ENCODE measurements around the gene ASB12.

Gene ASB12

DNA sequence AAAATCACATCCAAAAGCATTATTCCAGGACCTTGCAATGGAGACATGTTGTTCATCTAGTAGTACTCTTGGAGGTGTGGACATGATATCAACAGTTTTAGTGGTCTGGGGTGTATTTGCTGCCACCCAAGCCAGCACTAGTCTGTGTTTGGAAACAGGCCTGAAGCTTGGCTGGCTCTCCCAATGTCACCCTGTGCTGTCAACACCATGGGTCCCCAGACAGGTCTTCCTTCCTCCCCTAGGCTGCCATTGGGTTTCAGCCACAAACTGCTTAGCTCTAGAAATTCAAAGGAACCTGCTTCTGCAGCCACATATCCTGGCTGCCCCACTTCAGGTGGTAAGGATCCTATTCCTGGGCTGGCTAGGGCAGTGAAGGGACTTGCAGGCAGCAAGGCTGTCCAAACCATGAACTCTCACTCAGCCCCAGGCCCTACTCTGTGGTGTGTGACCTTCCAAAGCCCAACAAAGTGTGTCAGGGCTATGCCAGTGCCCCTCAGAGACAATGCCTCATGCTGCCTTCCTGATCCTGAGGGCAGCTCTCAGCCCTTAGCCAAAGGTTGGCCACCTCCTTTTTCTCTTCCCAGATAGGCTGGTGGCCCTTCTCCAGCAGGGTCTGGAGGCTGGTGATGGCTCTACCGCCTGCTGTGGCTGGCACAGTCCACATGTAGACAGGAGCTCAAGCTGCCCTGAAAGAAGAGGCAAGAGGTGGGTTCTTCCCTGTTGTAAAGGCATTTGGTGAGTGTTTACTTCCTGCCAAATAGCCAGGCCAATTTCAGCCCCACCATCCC is 43.2 kb downstream of the ASB12 start (continued):
- TF ChIP-seq, protein P1, sequence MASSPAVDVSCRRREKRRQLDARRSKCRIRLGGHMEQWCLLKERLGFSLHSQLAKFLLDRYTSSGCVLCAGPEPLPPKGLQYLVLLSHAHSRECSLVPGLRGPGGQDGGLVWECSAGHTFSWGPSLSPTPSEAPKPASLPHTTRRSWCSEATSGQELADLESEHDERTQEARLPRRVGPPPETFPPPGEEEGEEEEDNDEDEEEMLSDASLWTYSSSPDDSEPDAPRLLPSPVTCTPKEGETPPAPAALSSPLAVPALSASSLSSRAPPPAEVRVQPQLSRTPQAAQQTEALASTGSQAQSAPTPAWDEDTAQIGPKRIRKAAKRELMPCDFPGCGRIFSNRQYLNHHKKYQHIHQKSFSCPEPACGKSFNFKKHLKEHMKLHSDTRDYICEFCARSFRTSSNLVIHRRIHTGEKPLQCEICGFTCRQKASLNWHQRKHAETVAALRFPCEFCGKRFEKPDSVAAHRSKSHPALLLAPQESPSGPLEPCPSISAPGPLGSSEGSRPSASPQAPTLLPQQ (tag by site-specific recombination; IDR thresholded peaks at IDR 0.05), result no peak
- TF ChIP-seq, protein P2, sequence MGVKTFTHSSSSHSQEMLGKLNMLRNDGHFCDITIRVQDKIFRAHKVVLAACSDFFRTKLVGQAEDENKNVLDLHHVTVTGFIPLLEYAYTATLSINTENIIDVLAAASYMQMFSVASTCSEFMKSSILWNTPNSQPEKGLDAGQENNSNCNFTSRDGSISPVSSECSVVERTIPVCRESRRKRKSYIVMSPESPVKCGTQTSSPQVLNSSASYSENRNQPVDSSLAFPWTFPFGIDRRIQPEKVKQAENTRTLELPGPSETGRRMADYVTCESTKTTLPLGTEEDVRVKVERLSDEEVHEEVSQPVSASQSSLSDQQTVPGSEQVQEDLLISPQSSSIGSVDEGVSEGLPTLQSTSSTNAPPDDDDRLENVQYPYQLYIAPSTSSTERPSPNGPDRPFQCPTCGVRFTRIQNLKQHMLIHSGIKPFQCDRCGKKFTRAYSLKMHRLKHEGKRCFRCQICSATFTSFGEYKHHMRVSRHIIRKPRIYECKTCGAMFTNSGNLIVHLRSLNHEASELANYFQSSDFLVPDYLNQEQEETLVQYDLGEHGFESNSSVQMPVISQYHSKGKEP (tag by site-specific recombination; IDR thresholded peaks at IDR 0.05), result no peak
- no peak for TF ChIP-seq GLI2 (tag by site-specific recombination; IDR thresholded peaks at IDR 0.05; ENCODE audit: borderline replicate concordance, low read depth)
- TF ChIP-seq RBAK (tag by site-specific recombination; IDR thresholded peaks at IDR 0.05), result no peak
- TF ChIP-seq, protein P3, sequence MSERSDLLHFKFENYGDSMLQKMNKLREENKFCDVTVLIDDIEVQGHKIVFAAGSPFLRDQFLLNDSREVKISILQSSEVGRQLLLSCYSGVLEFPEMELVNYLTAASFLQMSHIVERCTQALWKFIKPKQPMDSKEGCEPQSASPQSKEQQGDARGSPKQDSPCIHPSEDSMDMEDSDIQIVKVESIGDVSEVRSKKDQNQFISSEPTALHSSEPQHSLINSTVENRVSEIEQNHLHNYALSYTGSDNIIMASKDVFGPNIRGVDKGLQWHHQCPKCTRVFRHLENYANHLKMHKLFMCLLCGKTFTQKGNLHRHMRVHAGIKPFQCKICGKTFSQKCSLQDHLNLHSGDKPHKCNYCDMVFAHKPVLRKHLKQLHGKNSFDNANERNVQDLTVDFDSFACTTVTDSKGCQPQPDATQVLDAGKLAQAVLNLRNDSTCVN (tag by site-specific recombination; optimal IDR thresholded peaks at IDR 0.05), result no peak
- TF ChIP-seq ZBTB11 (tag by site-specific recombination; conservative IDR thresholded peaks at IDR 0.05; ENCODE audit: low read depth), result no peak
- TF ChIP-seq ZNF626 (tag by site-specific recombination; IDR thresholded peaks at IDR 0.05), result no peak
- no peak for TF ChIP-seq ZNF792 (tag by site-specific recombination; IDR thresholded peaks at IDR 0.05)
- TF ChIP-seq ZBTB21 (tag by site-specific recombination; IDR thresholded peaks at IDR 0.05), result no peak
- no peak for TF ChIP-seq REPIN1 (tag by site-specific recombination; IDR thresholded peaks at IDR 0.05; ENCODE audit: low read depth)

DNA sequence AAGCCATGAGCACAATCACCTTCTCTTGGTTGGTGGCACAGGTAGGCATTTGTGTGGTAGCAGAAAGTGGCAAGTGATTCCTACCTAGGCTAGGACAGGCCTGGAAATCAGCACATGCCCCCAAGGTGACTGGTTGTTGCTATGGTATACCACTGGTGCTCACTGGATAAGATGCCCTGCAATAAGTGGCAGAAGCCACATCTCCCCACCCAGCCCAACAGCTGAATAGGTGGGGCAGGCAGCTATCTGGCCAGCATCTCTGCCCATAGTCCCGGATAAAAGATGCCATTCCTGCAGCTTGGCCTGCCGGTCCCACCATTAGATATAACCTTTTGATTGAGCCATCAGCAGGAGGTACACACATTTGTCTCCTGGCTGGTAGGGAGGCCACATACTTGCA is 46.0 kb downstream of the ASB12 start:
- Histone ChIP-seq H3K27ac (ENCODE audit: extremely low read depth, low read depth, low read length) (no peak overlapping the region), H3K9me3 (ENCODE audit: control insufficient read depth, insufficient read depth, low read depth, low read length) (no peaks in the 10 kb centered on the region; the same call in 1 of the 2 replicates), H3K4me1 (ENCODE audit: control insufficient read depth, insufficient read depth, low read length) (no peaks in the 10 kb centered on the region), H3K4me3 (ENCODE audit: low read depth, low read length) (no peak overlapping the region), H3K36me3 (ENCODE audit: control insufficient read depth in 2 of 2, insufficient read depth in 1 of 2, low read length in 2 of 2) (peaks cover 0 to 9% of the 10 kb centered on the region in 2 experiments; a peak in 1 of 3 replicates)
- TF ChIP-seq ZNF830 (tag by site-specific recombination; IDR thresholded peaks at IDR 0.05; ENCODE audit: low read depth), result no peak
- no peak for TF ChIP-seq ZNF621 (tag by site-specific recombination; IDR thresholded peaks at IDR 0.05)
- TF ChIP-seq ZNF670 (tag by site-specific recombination; IDR thresholded peaks at IDR 0.05; ENCODE audit: low read depth), result no peak
- no peak for TF ChIP-seq ZNF169 (tag by site-specific recombination; IDR thresholded peaks at IDR 0.05)
- TF ChIP-seq, protein P4, sequence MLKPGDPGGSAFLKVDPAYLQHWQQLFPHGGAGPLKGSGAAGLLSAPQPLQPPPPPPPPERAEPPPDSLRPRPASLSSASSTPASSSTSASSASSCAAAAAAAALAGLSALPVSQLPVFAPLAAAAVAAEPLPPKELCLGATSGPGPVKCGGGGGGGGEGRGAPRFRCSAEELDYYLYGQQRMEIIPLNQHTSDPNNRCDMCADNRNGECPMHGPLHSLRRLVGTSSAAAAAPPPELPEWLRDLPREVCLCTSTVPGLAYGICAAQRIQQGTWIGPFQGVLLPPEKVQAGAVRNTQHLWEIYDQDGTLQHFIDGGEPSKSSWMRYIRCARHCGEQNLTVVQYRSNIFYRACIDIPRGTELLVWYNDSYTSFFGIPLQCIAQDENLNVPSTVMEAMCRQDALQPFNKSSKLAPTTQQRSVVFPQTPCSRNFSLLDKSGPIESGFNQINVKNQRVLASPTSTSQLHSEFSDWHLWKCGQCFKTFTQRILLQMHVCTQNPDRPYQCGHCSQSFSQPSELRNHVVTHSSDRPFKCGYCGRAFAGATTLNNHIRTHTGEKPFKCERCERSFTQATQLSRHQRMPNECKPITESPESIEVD (tag by site-specific recombination; IDR thresholded peaks at IDR 0.05), result no peak
- TF ChIP-seq SALL2 (tag by site-specific recombination; IDR thresholded peaks at IDR 0.05; ENCODE audit: borderline replicate concordance), result no peak
- no peak for TF ChIP-seq ZNF433 (tag by site-specific recombination; IDR thresholded peaks at IDR 0.05; ENCODE audit: low read depth)
- no peak for TF ChIP-seq ZNF138 (tag by site-specific recombination; IDR thresholded peaks at IDR 0.05; ENCODE audit: borderline replicate concordance)
- TF ChIP-seq ZNF140 (tag by site-specific recombination; IDR thresholded peaks at IDR 0.05), result no peak
- TF ChIP-seq GLIS1 (tag by site-specific recombination; IDR thresholded peaks at IDR 0.05), result no peak
- ChIA-PET CTCF (no interaction called here), POLR2A (no interaction called here)
